Measurements from ENCODE around the gene TLR9.

TLR9 gene

GRCh38 chr3:52172262-52172757 lies 53.1 kb downstream of the TLR9 start:
- no peak for TF ChIP-seq EP300 (IDR thresholded peaks at IDR 0.05; ENCODE audit: borderline replicate concordance)
- TF ChIP-seq TCF12 (IDR thresholded peaks at IDR 0.05; ENCODE audit: low read depth), result no peak
- no peak for TF ChIP-seq ZBTB7A (IDR thresholded peaks at IDR 0.05; ENCODE audit: low read depth)
- TF ChIP-seq, protein P1, sequence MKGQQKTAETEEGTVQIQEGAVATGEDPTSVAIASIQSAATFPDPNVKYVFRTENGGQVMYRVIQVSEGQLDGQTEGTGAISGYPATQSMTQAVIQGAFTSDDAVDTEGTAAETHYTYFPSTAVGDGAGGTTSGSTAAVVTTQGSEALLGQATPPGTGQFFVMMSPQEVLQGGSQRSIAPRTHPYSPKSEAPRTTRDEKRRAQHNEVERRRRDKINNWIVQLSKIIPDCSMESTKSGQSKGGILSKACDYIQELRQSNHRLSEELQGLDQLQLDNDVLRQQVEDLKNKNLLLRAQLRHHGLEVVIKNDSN (IDR thresholded peaks at IDR 0.05), result no peak
- no peak for TF ChIP-seq EGR1 (IDR thresholded peaks at IDR 0.05)
- TF ChIP-seq, protein P2, sequence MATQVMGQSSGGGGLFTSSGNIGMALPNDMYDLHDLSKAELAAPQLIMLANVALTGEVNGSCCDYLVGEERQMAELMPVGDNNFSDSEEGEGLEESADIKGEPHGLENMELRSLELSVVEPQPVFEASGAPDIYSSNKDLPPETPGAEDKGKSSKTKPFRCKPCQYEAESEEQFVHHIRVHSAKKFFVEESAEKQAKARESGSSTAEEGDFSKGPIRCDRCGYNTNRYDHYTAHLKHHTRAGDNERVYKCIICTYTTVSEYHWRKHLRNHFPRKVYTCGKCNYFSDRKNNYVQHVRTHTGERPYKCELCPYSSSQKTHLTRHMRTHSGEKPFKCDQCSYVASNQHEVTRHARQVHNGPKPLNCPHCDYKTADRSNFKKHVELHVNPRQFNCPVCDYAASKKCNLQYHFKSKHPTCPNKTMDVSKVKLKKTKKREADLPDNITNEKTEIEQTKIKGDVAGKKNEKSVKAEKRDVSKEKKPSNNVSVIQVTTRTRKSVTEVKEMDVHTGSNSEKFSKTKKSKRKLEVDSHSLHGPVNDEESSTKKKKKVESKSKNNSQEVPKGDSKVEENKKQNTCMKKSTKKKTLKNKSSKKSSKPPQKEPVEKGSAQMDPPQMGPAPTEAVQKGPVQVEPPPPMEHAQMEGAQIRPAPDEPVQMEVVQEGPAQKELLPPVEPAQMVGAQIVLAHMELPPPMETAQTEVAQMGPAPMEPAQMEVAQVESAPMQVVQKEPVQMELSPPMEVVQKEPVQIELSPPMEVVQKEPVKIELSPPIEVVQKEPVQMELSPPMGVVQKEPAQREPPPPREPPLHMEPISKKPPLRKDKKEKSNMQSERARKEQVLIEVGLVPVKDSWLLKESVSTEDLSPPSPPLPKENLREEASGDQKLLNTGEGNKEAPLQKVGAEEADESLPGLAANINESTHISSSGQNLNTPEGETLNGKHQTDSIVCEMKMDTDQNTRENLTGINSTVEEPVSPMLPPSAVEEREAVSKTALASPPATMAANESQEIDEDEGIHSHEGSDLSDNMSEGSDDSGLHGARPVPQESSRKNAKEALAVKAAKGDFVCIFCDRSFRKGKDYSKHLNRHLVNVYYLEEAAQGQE (IDR thresholded peaks at IDR 0.05; ENCODE audit: low read depth), result no peak
- no peak for TF ChIP-seq TAF1 (IDR thresholded peaks at IDR 0.05; ENCODE audit: low read depth)
- TF ChIP-seq, protein P3, sequence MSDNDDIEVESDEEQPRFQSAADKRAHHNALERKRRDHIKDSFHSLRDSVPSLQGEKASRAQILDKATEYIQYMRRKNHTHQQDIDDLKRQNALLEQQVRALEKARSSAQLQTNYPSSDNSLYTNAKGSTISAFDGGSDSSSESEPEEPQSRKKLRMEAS (IDR thresholded peaks at IDR 0.05), result no peak

DNA sequence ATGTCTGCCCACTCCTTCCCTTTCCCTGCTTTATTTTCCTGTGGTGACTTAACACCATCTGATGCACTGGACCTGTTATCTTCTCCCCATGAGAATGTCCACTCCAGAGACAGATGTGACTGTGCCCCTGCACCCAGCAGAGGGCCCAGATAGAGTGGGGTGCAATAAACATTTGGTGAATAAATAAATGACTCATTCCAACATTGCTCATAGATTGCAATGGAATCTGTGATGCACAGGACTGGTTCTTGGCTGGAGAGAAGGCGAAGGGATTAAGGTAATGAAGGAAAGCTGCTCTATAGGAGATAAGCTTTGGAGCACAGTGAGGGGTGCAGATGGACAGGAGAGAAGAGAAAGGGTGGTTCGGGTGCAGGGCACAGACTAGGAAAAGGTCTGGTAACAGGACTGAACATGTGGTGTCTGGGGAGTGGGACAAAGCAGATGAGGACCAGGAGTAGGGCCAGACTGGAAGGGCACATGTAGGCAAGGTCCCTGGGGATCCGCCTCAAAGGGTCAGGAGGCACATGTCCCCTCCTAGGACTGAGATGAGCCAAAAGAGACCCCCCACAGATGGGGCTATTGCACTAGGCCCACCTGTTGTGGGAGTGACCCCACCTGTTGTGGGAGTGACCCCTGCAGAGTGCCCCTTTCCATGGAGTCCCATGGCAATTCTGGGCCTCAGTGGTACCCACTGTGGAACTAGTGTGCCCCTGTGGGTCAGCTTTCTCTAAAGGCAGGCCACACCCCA lies 53.8 kb downstream of the TLR9 start:
- TF ChIP-seq FOXM1 (IDR thresholded peaks at IDR 0.05; ENCODE audit: borderline replicate concordance, low read depth) (no peak), CREB1 (IDR thresholded peaks at IDR 0.05; ENCODE audit: low read depth) (no peak), EGR1 (IDR thresholded peaks at IDR 0.05) (no peak), NFIC (IDR thresholded peaks at IDR 0.05) (no peak), ZBTB7A (IDR thresholded peaks at IDR 0.05; ENCODE audit: low read depth) (no peak), EP300 (IDR thresholded peaks at IDR 0.05; ENCODE audit: borderline replicate concordance) (no peak), TAF1 (IDR thresholded peaks at IDR 0.05; ENCODE audit: low read depth) (no peak), TEAD4 (IDR thresholded peaks at IDR 0.05) (no peak)
- TF ChIP-seq, protein P2 (IDR thresholded peaks at IDR 0.05; ENCODE audit: low read depth), result no peak

Data from Ishikawa (cell line).